Stimulated activated CD4-positive, alpha-beta T cell treated with anti-CD3 and anti-CD28 coated beads, Interleukin-15, amount 100 ng/mL, for 24 hours (primary cell): ENCODE measurements around the gene ARSB.
"Not testable (repeated sequence)": the region's sequence is repeated elsewhere in the genome, so short reads cannot be mapped to it uniquely, and the experiment has no call there.

Experiments used
- DNase-seq: peaks from one replicate; pipeline ENCODE4 v3.0.0-alpha.2; 2020

Gene ARSB

GRCh38 chr5:78896132-78896531, 89.0 kb downstream of the ARSB start:
- no peak for DNase-seq

- no peak for DNase-seq
Measured at GRCh38 chr5:78895616-78896015, 89.5 kb downstream of the ARSB start.

- DNase-seq = no peak
Measured at GRCh38 chr5:78893940-78894677, 91.0 kb downstream of the ARSB start.

GRCh38 chr5:78890667-78891379, 94.3 kb downstream of the ARSB start:
- no peak for DNase-seq

- no peak for DNase-seq
Measured at GRCh38 chr5:78889369-78890140, 95.6 kb downstream of the ARSB start.

- DNase-seq = no peak
Measured at GRCh38 chr5:78888580-78889368, 96.3 kb downstream of the ARSB start.

GRCh38 chr5:78887384-78888118, 97.6 kb downstream of the ARSB start:
- DNase-seq = no peak

- DNase-seq = no peak
Measured at GRCh38 chr5:78886341-78887230, 98.5 kb downstream of the ARSB start.

GRCh38 chr5:78881884-78882283, 103.2 kb downstream of the ARSB start:
- no peak for DNase-seq

- DNase-seq = no peak
Measured at GRCh38 chr5:78879516-78879915, 105.6 kb downstream of the ARSB start.

GRCh38 chr5:78866076-78866475, 119.0 kb downstream of the ARSB start:
- DNase-seq = not testable (repeated sequence)

- no peak for DNase-seq
Measured at GRCh38 chr5:78858364-78858763, 126.7 kb downstream of the ARSB start.

GRCh38 chr5:78855026-78855425, 130.1 kb downstream of the ARSB start:
- no peak for DNase-seq

- DNase-seq = not testable (repeated sequence)
Measured at GRCh38 chr5:78851891-78852290, 133.2 kb downstream of the ARSB start.

- DNase-seq = no peak
Measured at GRCh38 chr5:78845470-78845869, 139.6 kb downstream of the ARSB start.

- no peak for DNase-seq
Measured at GRCh38 chr5:78843436-78843835, 141.7 kb downstream of the ARSB start.

GRCh38 chr5:78841767-78842166, 143.3 kb downstream of the ARSB start:
- no peak for DNase-seq

GRCh38 chr5:78838753-78839152, 146.4 kb downstream of the ARSB start:
- DNase-seq = no peak

GRCh38 chr5:78837836-78838235, 147.3 kb downstream of the ARSB start:
- no peak for DNase-seq

- no peak for DNase-seq
Measured at GRCh38 chr5:78835176-78835575, 149.9 kb downstream of the ARSB start.

GRCh38 chr5:78833284-78833683, 151.8 kb downstream of the ARSB start:
- no peak for DNase-seq
